ENCODE data around the gene MPP7.

Gene MPP7

DNA sequence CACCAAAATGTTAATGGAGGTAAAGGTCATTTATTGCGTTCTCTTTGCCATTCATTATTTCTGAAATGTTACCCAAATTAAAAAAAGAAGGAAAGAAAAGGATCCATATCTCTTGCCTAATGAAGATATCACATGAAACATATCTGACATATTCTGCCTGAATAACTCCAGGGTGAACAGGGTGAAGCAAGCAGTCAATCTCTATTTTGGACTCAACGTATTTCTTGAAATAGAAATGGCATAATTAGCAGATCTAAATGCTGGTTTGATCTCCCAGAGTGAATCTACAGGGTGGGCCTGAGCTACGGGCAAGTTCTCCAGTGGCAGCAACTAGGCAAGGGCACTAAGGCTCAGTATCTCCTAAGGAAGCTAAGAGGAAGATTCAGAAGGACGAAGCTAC, 24.0 kb downstream of the MPP7 start:
- TF ChIP-seq, protein P1, sequence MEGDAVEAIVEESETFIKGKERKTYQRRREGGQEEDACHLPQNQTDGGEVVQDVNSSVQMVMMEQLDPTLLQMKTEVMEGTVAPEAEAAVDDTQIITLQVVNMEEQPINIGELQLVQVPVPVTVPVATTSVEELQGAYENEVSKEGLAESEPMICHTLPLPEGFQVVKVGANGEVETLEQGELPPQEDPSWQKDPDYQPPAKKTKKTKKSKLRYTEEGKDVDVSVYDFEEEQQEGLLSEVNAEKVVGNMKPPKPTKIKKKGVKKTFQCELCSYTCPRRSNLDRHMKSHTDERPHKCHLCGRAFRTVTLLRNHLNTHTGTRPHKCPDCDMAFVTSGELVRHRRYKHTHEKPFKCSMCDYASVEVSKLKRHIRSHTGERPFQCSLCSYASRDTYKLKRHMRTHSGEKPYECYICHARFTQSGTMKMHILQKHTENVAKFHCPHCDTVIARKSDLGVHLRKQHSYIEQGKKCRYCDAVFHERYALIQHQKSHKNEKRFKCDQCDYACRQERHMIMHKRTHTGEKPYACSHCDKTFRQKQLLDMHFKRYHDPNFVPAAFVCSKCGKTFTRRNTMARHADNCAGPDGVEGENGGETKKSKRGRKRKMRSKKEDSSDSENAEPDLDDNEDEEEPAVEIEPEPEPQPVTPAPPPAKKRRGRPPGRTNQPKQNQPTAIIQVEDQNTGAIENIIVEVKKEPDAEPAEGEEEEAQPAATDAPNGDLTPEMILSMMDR (IDR thresholded peaks at IDR 0.05; ENCODE audit: low read depth, low read length), result no peak
- TF ChIP-seq, protein P2, sequence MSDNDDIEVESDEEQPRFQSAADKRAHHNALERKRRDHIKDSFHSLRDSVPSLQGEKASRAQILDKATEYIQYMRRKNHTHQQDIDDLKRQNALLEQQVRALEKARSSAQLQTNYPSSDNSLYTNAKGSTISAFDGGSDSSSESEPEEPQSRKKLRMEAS (IDR thresholded peaks at IDR 0.05; ENCODE audit: low read depth, low read length), result no peak
- TF ChIP-seq MYC (IDR thresholded peaks at IDR 0.05; ENCODE audit: low read depth, low read length) (no peak), POLR2A (IDR thresholded peaks at IDR 0.05; ENCODE audit: extremely low read depth, insufficient read length) (no peak)

DNA sequence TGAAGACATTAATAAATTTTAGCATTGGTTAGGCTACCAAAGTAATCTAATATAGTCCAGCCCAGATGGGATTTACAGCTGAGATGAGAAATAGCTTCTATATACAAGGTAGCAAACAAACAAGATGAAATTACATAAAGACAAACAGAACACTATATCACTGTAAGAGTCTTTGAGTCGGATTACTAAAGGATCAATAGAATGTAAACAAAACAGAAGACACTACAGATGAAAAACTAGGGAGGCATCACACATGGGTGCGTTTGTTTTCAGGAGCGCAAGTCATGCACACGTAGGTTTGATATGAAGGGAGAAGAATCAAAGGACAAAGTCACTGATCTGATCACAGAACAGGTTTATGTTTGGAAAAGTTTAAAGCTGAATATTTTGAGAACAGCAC, 26.5 kb downstream of the MPP7 start:
- no peak for DNase-seq (ENCODE audit: low read depth)
- H3K4me3 ChIP-seq (ENCODE audit: low read depth, low read length), result no peak overlapping the region
- TF ChIP-seq, protein P2 (IDR thresholded peaks at IDR 0.05; ENCODE audit: low read depth, low read length), result no peak
- TF ChIP-seq, protein P1 (IDR thresholded peaks at IDR 0.05; ENCODE audit: low read depth, low read length), result no peak
- TF ChIP-seq MYC (IDR thresholded peaks at IDR 0.05; ENCODE audit: low read depth, low read length) (no peak), POLR2A (IDR thresholded peaks at IDR 0.05; ENCODE audit: extremely low read depth, insufficient read length) (no peak)

More for the DNA sequence above, 24.0 kb downstream of the MPP7 start:
- no peak for DNase-seq (ENCODE audit: low read depth)
- no peak overlapping the region for H3K4me3 ChIP-seq (ENCODE audit: low read depth, low read length)

DNA sequence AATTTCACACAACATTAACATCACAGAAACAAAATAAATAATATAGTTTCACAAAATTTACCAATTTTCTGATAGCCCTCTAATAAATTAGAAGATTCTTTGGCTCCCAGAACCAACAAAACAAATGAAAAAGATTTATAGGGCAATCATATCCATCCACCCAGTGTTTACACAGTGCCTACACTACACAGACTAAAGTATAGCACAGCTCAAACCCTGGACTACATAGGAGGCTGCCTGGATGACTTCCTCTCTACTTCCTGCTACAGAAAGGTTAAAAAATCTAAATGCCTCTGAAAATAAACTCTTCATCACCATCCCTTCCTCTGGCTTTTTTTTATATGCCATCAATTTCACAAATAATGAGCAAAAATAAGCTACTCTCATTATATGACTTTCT, 28.4 kb downstream of the MPP7 start:
- no peak for DNase-seq (ENCODE audit: low read depth)
- TF ChIP-seq, protein P2 (IDR thresholded peaks at IDR 0.05; ENCODE audit: low read depth, low read length), result no peak
- TF ChIP-seq POLR2A (IDR thresholded peaks at IDR 0.05; ENCODE audit: extremely low read depth, insufficient read length), result no peak
- TF ChIP-seq, protein P1 (IDR thresholded peaks at IDR 0.05; ENCODE audit: low read depth, low read length), result no peak
- TF ChIP-seq MYC (IDR thresholded peaks at IDR 0.05; ENCODE audit: low read depth, low read length), result no peak
- no peak overlapping the region for H3K4me3 ChIP-seq (ENCODE audit: low read depth, low read length)

DNA sequence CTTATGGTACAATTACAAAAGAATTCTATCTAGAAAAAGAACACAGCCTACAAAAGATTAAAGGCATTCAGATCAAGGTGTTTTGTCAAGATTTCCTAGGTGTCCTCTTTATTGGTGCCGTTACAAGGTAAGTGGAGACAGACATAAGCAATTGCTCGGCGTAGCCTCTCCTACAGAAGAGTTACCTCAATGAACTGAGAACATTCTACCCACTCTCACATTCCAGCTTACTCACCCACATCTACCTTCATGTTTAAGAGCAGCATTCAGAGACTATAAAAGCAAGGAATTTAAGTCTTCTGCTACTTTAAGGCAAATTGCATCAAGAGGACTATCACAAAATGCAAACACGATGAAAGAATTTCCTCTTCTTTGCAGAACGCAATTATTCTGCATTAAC, 29.5 kb downstream of the MPP7 start:
- DNase-seq (ENCODE audit: low read depth), result no peak
- TF ChIP-seq MYC (IDR thresholded peaks at IDR 0.05; ENCODE audit: low read depth, low read length), result no peak
- H3K4me3 ChIP-seq (ENCODE audit: low read depth, low read length), result no peak overlapping the region

DNA sequence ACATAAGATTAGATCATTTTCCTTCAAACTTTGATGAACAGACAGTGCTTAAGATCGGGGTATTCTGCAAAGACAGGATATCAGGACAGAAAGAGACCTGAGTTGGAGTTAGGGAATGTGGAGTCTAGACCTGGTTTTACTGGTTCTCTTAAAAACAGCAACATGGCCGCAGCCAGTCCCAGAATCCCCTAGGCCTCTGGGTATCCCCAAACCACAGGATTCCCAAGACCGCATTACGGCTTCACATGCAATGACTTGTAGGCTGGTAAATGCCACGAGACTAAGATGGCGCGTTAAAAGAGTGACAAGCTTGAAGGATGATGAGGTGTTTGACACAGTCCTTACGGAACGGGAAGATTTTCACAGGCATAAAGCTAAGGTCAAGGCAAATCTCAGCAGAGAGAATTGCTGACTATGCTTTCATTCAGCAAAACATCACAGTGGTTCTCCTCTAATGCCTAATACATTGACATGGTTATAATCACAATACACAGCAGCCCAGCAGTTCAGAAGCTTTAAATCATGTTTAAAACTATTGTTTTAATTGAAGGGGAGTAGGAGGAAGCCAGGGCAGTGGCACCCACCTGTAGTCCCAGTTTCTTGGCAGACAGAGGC, 32.9 kb downstream of the MPP7 start:
- no peak for DNase-seq (ENCODE audit: low read depth)
- TF ChIP-seq, protein P1 (IDR thresholded peaks at IDR 0.05; ENCODE audit: low read depth, low read length), result no peak
- TF ChIP-seq, protein P2 (IDR thresholded peaks at IDR 0.05; ENCODE audit: low read depth, low read length), result no peak
- TF ChIP-seq MYC (IDR thresholded peaks at IDR 0.05; ENCODE audit: low read depth, low read length) (no peak), POLR2A (IDR thresholded peaks at IDR 0.05; ENCODE audit: extremely low read depth, insufficient read length) (no peak)
- no peak overlapping the region for H3K4me3 ChIP-seq (ENCODE audit: low read depth, low read length)

DNA sequence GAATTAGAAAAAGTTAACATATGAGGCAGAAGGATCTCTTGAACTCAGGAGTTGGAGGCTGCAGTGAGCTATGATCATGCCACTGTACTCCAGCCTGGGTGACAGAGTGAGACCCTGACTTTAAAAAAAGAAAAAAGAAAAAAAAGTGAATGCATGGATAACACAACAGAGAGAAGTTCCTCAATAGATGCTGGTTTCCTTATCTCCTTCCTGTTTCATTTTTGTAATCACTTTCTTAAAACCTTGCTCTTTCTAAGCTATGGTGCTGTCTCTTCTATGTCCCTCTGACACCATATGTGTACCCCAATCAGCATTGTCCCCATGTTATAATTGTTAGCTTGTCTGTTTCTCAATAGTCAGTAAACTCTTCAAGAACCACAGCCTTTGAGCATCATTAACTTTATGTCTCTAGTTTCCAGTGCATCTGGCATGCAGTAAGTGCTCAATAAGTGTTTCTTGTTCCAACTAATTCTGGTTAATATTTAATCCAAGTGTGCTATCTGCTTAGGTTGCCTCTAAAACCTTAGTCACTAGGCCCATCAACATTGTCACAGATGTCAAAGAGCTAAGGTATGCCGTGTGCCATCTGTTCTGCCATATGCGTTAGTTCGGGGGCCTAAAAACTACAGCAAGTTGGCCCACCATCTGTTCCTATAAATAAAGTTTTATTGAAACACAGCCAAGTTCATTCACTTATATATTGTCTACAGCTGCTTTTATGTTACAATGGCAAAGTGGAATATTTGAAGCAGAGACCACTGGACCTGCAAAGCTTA, 36.2 kb downstream of the MPP7 start:
- H3K4me3 ChIP-seq (ENCODE audit: low read depth, low read length), result no peak overlapping the region
- DNase-seq (ENCODE audit: low read depth), result no peak
- TF ChIP-seq POLR2A (IDR thresholded peaks at IDR 0.05; ENCODE audit: extremely low read depth, insufficient read length), result no peak
- TF ChIP-seq, protein P1 (IDR thresholded peaks at IDR 0.05; ENCODE audit: low read depth, low read length), result no peak
- no peak for TF ChIP-seq MYC (IDR thresholded peaks at IDR 0.05; ENCODE audit: low read depth, low read length)
- TF ChIP-seq, protein P2 (IDR thresholded peaks at IDR 0.05; ENCODE audit: low read depth, low read length), result no peak

Data from NB4 (cell line).